ENCODE measurements around the gene EFNA5. TPM values are rescaled to one million over a fixed set of nuclear protein-coding genes. Genes with fewer than 3 reads are reported as not detected.

EFNA5 gene
- total and polyA plus RNA-seq, 4 donors: 0.14 to 0.93 (median 0.54) TPM

DNA sequence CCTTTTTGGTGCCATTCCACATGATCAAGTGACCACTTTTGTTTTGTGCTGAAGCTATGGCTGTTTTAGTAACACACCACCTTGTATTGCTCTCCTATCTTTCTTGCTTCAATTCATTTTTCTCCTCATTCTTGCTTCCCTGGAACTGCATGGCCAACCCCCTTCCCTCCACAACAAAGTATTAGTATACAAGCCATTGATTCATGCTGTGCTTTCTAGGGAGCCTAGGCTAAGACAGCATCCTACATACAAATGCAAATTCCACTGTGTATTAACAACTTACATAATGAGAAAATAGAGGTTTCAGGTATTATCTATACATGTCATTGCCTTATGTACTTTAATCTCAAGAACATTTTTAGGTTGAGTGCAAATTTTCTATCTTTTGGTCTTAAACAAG, 141.1 kb downstream of the EFNA5 start:
- DNase-seq (ENCODE audit: low spot score): no peak
- Histone ChIP-seq H3K4me1 (ENCODE audit: control insufficient read depth in 4 of 4, insufficient read depth in 4 of 4, low read length in 3 of 4) (no peaks in the 10 kb centered on the region), H3K4me3 (ENCODE audit: low read depth in 1 of 3, low read length in 3 of 3) (no peak overlapping the region), H3K27me3 (ENCODE audit: control insufficient read depth in 4 of 4, insufficient read depth in 4 of 4, low read length in 3 of 4) (no peaks in the 10 kb centered on the region), H3K9me3 (ENCODE audit: control insufficient read depth in 4 of 4, low read length in 3 of 4) (no peaks in the 10 kb centered on the region), H3K27ac (ENCODE audit: low read depth in 1 of 2, low read length in 2 of 2) (no peak overlapping the region), H3K36me3 (ENCODE audit: control insufficient read depth in 4 of 4, insufficient read depth in 3 of 4, low read depth in 1 of 4, low read length in 3 of 4) (no peaks in the 10 kb centered on the region), H3K9ac (ENCODE audit: low read depth in 1 of 2, low read length in 2 of 2) (no peak overlapping the region)
- TF ChIP-seq TAF1 (conservative IDR thresholded peaks at IDR 0.05) (no peak), FOXA2 (IDR thresholded peaks at IDR 0.05) (no peak), ZBTB33 (IDR thresholded peaks at IDR 0.05) (no peak), JUND (IDR thresholded peaks at IDR 0.05) (no peak), NR2F2 (IDR thresholded peaks at IDR 0.05) (no peak), MAX (IDR thresholded peaks at IDR 0.05) (no peak), RAD21 (IDR thresholded peaks at IDR 0.05) (no peak), FOXA1 (IDR thresholded peaks at IDR 0.05) (no peak), YY1 (IDR thresholded peaks at IDR 0.05) (no peak), RXRA (IDR thresholded peaks at IDR 0.05) (no peak)
- TF ChIP-seq, protein P1, sequence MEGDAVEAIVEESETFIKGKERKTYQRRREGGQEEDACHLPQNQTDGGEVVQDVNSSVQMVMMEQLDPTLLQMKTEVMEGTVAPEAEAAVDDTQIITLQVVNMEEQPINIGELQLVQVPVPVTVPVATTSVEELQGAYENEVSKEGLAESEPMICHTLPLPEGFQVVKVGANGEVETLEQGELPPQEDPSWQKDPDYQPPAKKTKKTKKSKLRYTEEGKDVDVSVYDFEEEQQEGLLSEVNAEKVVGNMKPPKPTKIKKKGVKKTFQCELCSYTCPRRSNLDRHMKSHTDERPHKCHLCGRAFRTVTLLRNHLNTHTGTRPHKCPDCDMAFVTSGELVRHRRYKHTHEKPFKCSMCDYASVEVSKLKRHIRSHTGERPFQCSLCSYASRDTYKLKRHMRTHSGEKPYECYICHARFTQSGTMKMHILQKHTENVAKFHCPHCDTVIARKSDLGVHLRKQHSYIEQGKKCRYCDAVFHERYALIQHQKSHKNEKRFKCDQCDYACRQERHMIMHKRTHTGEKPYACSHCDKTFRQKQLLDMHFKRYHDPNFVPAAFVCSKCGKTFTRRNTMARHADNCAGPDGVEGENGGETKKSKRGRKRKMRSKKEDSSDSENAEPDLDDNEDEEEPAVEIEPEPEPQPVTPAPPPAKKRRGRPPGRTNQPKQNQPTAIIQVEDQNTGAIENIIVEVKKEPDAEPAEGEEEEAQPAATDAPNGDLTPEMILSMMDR (IDR thresholded peaks at IDR 0.05; ENCODE audit: low read depth, low read length, missing input control): no peak
- TF ChIP-seq, protein P2, sequence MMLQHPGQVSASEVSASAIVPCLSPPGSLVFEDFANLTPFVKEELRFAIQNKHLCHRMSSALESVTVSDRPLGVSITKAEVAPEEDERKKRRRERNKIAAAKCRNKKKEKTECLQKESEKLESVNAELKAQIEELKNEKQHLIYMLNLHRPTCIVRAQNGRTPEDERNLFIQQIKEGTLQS (IDR thresholded peaks at IDR 0.05): no peak

DNA sequence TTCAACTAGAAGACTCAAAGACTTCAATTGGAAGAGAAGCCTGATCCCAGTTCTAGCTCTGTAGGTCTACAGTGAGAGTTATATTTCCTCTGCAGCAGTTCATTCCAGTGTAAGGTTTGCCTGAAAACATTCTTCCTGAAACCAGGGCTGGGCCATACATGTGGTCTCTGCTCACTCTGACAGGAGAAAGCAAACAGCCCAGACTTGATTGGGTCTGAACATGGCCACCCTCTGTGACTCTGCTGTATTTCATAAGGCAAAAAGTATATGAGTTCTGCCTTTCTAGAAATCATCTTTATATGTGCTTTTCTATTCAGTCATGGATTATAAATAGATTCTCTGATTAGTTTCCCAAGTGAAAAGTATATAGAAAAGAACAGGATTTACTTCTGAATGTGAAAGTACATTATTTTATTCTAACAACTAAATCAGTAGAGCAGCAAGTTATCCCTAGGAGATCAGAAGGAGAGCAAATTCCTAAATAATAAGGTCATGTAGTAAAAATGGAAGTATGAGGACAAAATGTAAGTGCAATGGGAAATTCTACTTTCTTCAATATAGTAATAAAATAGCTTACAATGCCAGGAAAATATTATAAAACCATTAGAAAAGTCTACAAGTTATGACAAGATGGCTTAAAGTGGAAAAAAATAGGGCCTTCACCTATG, 144.3 kb downstream of the EFNA5 start:
- Histone ChIP-seq H3K9ac (ENCODE audit: low read depth in 1 of 2, low read length in 2 of 2) (no peak overlapping the region), H3K4me3 (ENCODE audit: low read depth in 1 of 3, low read length in 3 of 3) (no peak overlapping the region), H3K36me3 (ENCODE audit: control insufficient read depth in 4 of 4, insufficient read depth in 3 of 4, low read depth in 1 of 4, low read length in 3 of 4) (no peaks in the 10 kb centered on the region), H3K27me3 (ENCODE audit: control insufficient read depth in 4 of 4, insufficient read depth in 4 of 4, low read length in 3 of 4) (no peaks in the 10 kb centered on the region), H3K4me1 (ENCODE audit: control insufficient read depth in 4 of 4, insufficient read depth in 4 of 4, low read length in 3 of 4) (no peaks in the 10 kb centered on the region), H3K27ac (ENCODE audit: low read depth in 1 of 2, low read length in 2 of 2) (no peak overlapping the region), H3K9me3 (ENCODE audit: control insufficient read depth in 4 of 4, low read length in 3 of 4) (no peaks in the 10 kb centered on the region)
- TF ChIP-seq, protein P2 (IDR thresholded peaks at IDR 0.05): no peak
- no peak for TF ChIP-seq TAF1 (conservative IDR thresholded peaks at IDR 0.05)
- no peak for TF ChIP-seq RAD21 (IDR thresholded peaks at IDR 0.05)
- no peak for TF ChIP-seq SP1 (IDR thresholded peaks at IDR 0.05)
- TF ChIP-seq HNF4A (conservative IDR thresholded peaks at IDR 0.05): no peak
- no peak for TF ChIP-seq EGR1 (IDR thresholded peaks at IDR 0.05; ENCODE audit: low read depth in 2 of 2)
- TF ChIP-seq NR2F2 (IDR thresholded peaks at IDR 0.05): no peak
- TF ChIP-seq ZBTB33 (IDR thresholded peaks at IDR 0.05): no peak
- TF ChIP-seq, protein P3, sequence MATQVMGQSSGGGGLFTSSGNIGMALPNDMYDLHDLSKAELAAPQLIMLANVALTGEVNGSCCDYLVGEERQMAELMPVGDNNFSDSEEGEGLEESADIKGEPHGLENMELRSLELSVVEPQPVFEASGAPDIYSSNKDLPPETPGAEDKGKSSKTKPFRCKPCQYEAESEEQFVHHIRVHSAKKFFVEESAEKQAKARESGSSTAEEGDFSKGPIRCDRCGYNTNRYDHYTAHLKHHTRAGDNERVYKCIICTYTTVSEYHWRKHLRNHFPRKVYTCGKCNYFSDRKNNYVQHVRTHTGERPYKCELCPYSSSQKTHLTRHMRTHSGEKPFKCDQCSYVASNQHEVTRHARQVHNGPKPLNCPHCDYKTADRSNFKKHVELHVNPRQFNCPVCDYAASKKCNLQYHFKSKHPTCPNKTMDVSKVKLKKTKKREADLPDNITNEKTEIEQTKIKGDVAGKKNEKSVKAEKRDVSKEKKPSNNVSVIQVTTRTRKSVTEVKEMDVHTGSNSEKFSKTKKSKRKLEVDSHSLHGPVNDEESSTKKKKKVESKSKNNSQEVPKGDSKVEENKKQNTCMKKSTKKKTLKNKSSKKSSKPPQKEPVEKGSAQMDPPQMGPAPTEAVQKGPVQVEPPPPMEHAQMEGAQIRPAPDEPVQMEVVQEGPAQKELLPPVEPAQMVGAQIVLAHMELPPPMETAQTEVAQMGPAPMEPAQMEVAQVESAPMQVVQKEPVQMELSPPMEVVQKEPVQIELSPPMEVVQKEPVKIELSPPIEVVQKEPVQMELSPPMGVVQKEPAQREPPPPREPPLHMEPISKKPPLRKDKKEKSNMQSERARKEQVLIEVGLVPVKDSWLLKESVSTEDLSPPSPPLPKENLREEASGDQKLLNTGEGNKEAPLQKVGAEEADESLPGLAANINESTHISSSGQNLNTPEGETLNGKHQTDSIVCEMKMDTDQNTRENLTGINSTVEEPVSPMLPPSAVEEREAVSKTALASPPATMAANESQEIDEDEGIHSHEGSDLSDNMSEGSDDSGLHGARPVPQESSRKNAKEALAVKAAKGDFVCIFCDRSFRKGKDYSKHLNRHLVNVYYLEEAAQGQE (IDR thresholded peaks at IDR 0.05): no peak
- TF ChIP-seq FOXA2 (IDR thresholded peaks at IDR 0.05): no peak
- TF ChIP-seq FOXA1 (IDR thresholded peaks at IDR 0.05): no peak
- DNase-seq (ENCODE audit: low spot score): no peak

Data from liver (tissue), 9 donors.